Adrenal gland (tissue), 12 donors: ENCODE results near the gene MRPL2. TPM values are rescaled to one million over a fixed set of nuclear protein-coding genes. Genes with fewer than 3 reads are reported as not detected.

Experiments used
- DNase-seq, 7 donors: peaks; one replicate each; pipeline ENCODE4 v3.0.0-alpha.2; 2019 to 2020
- H3K27ac ChIP-seq, 5 donors: fragments of 200-600 bp; sonication (generic) in 4 of 5; 1 replicate in 3 of 5; 2 replicates in 2 of 5; pipeline versions ENCODE4 v1.5.1 to v1.8.0; 2016 to 2020; ENCODE audit warnings: mild to moderate bottlenecking in 1 of 5
- H3K27me3 ChIP-seq: fragments of 200-600 bp; 2 replicates; pipeline ENCODE4 v1.8.0; 2021
- H3K36me3 ChIP-seq, 2 donors: fragments of 200-600 bp; replicated peaks in 1 of 2; 1 replicate in 1 of 2; 2 replicates in 1 of 2; pipeline versions ENCODE4 v1.5.1 to v1.8.0; 2018 to 2022
- H3K4me1 ChIP-seq, 2 donors: fragments of 200-600 bp; replicated peaks in 1 of 2; 1 replicate in 1 of 2; 2 replicates in 1 of 2; pipeline versions ENCODE4 v1.5.1 to v1.8.0; 2018 to 2021
- H3K4me3 ChIP-seq, 4 donors: fragments of 200-600 bp; sonication (generic) in 3 of 4; one replicate each; pipeline ENCODE4 v1.5.1; 2016 to 2018
- H3K9me3 ChIP-seq, 3 donors: fragments of 200-600 bp; sonication (generic) in 1 of 3; replicated peaks in 1 of 3; 1 replicate in 2 of 3; 2 replicates in 1 of 3; pipeline versions ENCODE4 v1.5.1 to v1.8.0; 2016 to 2021
- CTCF ChIP-seq, 6 experiments: fragments of 450-650 bp in 4 of 6; fragments of 200-600 bp in 2 of 6; sonication (generic) in 1 of 6; IDR thresholded peaks; 1 replicate in 5 of 6; 2 replicates in 1 of 6; pipeline versions ENCODE4 v1.5.1 to v1.8.0; 2016 to 2021; ENCODE audit warnings: antibody characterized with exemption in 6 of 6, mild to moderate bottlenecking in 2 of 6, moderate library complexity in 1 of 6
- POLR2A ChIP-seq, 2 donors: fragments of 450-650 bp; IDR thresholded peaks; one replicate each; pipeline ENCODE4 v1.6.1; 2017; ENCODE audit warnings: antibody characterized with exemption in 2 of 2, mild to moderate bottlenecking in 2 of 2, moderate library complexity in 1 of 2
- WGBS, 4 donors: extraction: QIAGEN DNeasy Blood & Tissue Kit in 2 of 4; methylation state at CpG; one replicate each; pipeline versions ENCODE4 v1.1.5 to v1.1.7; 2013 to 2017; 5-methylcytosine and 5-hydroxymethylcytosine counted together
- intact Hi-C, 2 donors: fragments of 100-400 bp; cut with DNase I; formaldehyde crosslinking; loops; one replicate each; pipeline versions ENCODE4 v1.14.1 to v1.15.0; 2022 to 2023
- polyA plus RNA-seq, 3 donors: library from polyadenylated mRNA; stranded (reverse); fragments of 200-250 nt in 2 of 3; fragments of 350-450 nt in 1 of 3; fragmentation: Illumina TruSeq in 1 of 3; extraction: RNeasy Lipid Tissue Mini Kit (QIAGEN cat#74804) in 1 of 3; gene quantifications; one replicate each; pipeline ENCODE4 v1.2.3, GENCODE V29; 2013 to 2014
- total RNA-seq, 9 donors: library from RNA; depleted of rRNA in 4 of 9; stranded (reverse); fragments of >200 nt in 4 of 9; fragments of 120-200 nt in 1 of 9; fragmentation: NEBNext Ultra II Directional in 1 of 9; extraction: Animal tissue kit (Norgen Biotek cat#: 25700) in 1 of 9; gene quantifications; one replicate each; pipeline versions ENCODE4 v1.1.0 to v1.2.4, GENCODE V29; 2013 to 2023
- donor health status: healthy with polysubstance abuse.
- donor health status: Bipolar disorder and iron deficiency.
- donor health status: DM: yes; HTN: yes; CAD: no.
- donor health status: DM: no; HTN: no; CAD: no.
- donor health status: DM: no; HTN: no; CAD: no.
- donor health status: DM: yes; HTN: yes; CAD: no.

MRPL2 gene
- total and polyA plus RNA-seq, 12 donors, result 16.7 to 143 (median 75.1) TPM

- Histone ChIP-seq H3K27ac (no peak overlapping the region), H3K36me3 (no peaks in the 10 kb centered on the region), H3K4me1 (peaks cover 0 to 7% of the 10 kb centered on the region in 2 donors), H3K4me3 (no peak overlapping the region), H3K9me3 (no peaks in the 10 kb centered on the region), H3K27me3 (no peaks in the 10 kb centered on the region)
- TF ChIP-seq POLR2A (IDR thresholded peaks at IDR 0.05) (no peak), CTCF (IDR thresholded peaks at IDR 0.05) (no peak)
- intact Hi-C loops, result no loop called here
- DNase-seq, result no peak
- 54 to 73% (median 65%) methylated on average over 2 of the region's 2 CpGs for WGBS, 4 donors
Observed at GRCh38 chr6:43090559-43090956, 31.3 kb upstream of the MRPL2 start.

GRCh38 chr6:43089874-43090558, 30.8 kb upstream of the MRPL2 start:
- intact Hi-C loops, result no loop called here
- no peak overlapping the region for H3K27ac ChIP-seq
- no peaks in the 10 kb centered on the region for H3K36me3 ChIP-seq
- 62 to 88% (median 85%) methylated on average over 3 to 8 of the region's 8 CpGs for WGBS, 4 donors
- H3K27me3 ChIP-seq, result no peaks in the 10 kb centered on the region
- H3K9me3 ChIP-seq, result no peaks in the 10 kb centered on the region
- H3K4me3 ChIP-seq, result no peak overlapping the region
- no peak for DNase-seq
- TF ChIP-seq CTCF (IDR thresholded peaks at IDR 0.05), result no peak
- no peak for TF ChIP-seq POLR2A (IDR thresholded peaks at IDR 0.05)
- peaks cover 0 to 7% of the 10 kb centered on the region in 2 donors for H3K4me1 ChIP-seq

GRCh38 chr6:43089467-43089866, 30.2 kb upstream of the MRPL2 start:
- TF ChIP-seq CTCF (IDR thresholded peaks at IDR 0.05) (no peak), POLR2A (IDR thresholded peaks at IDR 0.05) (no peak)
- no peak overlapping the region for H3K27ac ChIP-seq
- 79 to 86% (median 82%) methylated on average over 4 of the region's 4 CpGs for WGBS, 4 donors
- H3K36me3 ChIP-seq, result no peaks in the 10 kb centered on the region
- peaks cover 0 to 6% of the 10 kb centered on the region in 2 donors for H3K4me1 ChIP-seq
- H3K27me3 ChIP-seq, result no peaks in the 10 kb centered on the region
- intact Hi-C loops, result no loop called here
- no peak for DNase-seq
- no peak overlapping the region for H3K4me3 ChIP-seq
- H3K9me3 ChIP-seq, result no peaks in the 10 kb centered on the region

GRCh38 chr6:43088654-43089056, 29.4 kb upstream of the MRPL2 start:
- Histone ChIP-seq H3K4me1 (no peaks in the 10 kb centered on the region), H3K4me3 (no peak overlapping the region), H3K36me3 (no peaks in the 10 kb centered on the region), H3K27ac (no peak overlapping the region), H3K27me3 (no peaks in the 10 kb centered on the region), H3K9me3 (no peaks in the 10 kb centered on the region)
- DNase-seq, result no peak
- 89 to 97% (median 91%) methylated on average over 4 of the region's 4 CpGs for WGBS, 4 donors
- no peak for TF ChIP-seq CTCF (IDR thresholded peaks at IDR 0.05)
- no peak for TF ChIP-seq POLR2A (IDR thresholded peaks at IDR 0.05)
- intact Hi-C loops, result no loop called here
